Gastrocnemius medialis (tissue), 4 donors: ENCODE results near the gene RGP1. TPM values are rescaled to one million over a fixed set of nuclear protein-coding genes. Genes with fewer than 3 reads are reported as not detected.
A peak's percentile ranks its signal among the peaks of the same experiment; 100 is the strongest.

Experiments used
- ATAC-seq, 2 donors: fragments of 150-250 bp; one replicate each; pipeline ENCODE4 v1.9.1; 2016
- DNase-seq, 2 donors: peaks; one replicate each; pipeline ENCODE4 v3.0.0-alpha.2; 2019
- H3K27ac ChIP-seq, 4 donors: fragments of 200-600 bp; sonication (generic); 1 replicate in 1 of 4; 2 replicates in 3 of 4; pipeline ENCODE4 v1.5.1; 2016 to 2018; ENCODE audit warnings: mild to moderate bottlenecking in 2 of 4, moderate library complexity in 1 of 4
- H3K27me3 ChIP-seq, 3 donors: fragments of 200-600 bp; sonication (generic) in 2 of 3; 1 replicate in 1 of 3; 2 replicates in 2 of 3; pipeline versions ENCODE4 v1.5.1 to v1.6.0; 2016 to 2019; ENCODE audit warnings: mild to moderate bottlenecking in 1 of 3, moderate library complexity in 1 of 3
- H3K36me3 ChIP-seq, 2 donors: fragments of 200-600 bp; sonication (generic) in 1 of 2; one replicate each; pipeline ENCODE4 v1.5.1; 2017 to 2018
- H3K4me1 ChIP-seq, 2 donors: fragments of 200-600 bp; sonication (generic) in 1 of 2; one replicate each; pipeline ENCODE4 v1.5.1; 2016 to 2017; ENCODE audit warnings: mild to moderate bottlenecking in 2 of 2
- H3K4me3 ChIP-seq, 4 donors: fragments of 200-600 bp; sonication (generic) in 3 of 4; 1 replicate in 1 of 4; 2 replicates in 3 of 4; pipeline ENCODE4 v1.5.1; 2016 to 2019; ENCODE audit warnings: mild to moderate bottlenecking in 2 of 4
- H3K9me3 ChIP-seq, 3 donors: fragments of 200-600 bp; sonication (generic) in 2 of 3; 1 replicate in 1 of 3; 2 replicates in 2 of 3; pipeline ENCODE4 v1.5.1; 2016 to 2019
- CTCF ChIP-seq, 5 experiments: fragments of 450-650 bp in 3 of 5; fragments of 200-600 bp in 2 of 5; sonication (generic) in 2 of 5; IDR thresholded peaks in 4 of 5; conservative IDR thresholded peaks in 1 of 5; 1 replicate in 4 of 5; 2 replicates in 1 of 5; pipeline ENCODE4 v1.5.1; 2016 to 2019; ENCODE audit warnings: antibody characterized with exemption in 5 of 5, mild to moderate bottlenecking in 3 of 5, moderate library complexity in 3 of 5
- POLR2A ChIP-seq, 2 donors: fragments of 450-650 bp; IDR thresholded peaks; one replicate each; pipeline ENCODE4 v1.6.1; 2017; ENCODE audit warnings: antibody characterized with exemption in 2 of 2, mild to moderate bottlenecking in 2 of 2, moderate library complexity in 2 of 2
- in situ Hi-C, 4 donors: fragments of 200-750 bp; cut with MboI; loops; one replicate each; pipeline versions ENCODE4 v1.15.0 to v1.8.0; 2017; ENCODE audit warnings: low sequenced_read_pairs in 4 of 4
- intact Hi-C: fragments of 100-400 bp; cut with DNase I; formaldehyde crosslinking; loops from one replicate; pipeline ENCODE4 v1.15.1; 2023; ENCODE audit warnings: low total_unique reads
- total RNA-seq, 4 donors: library from RNA; depleted of rRNA; stranded (reverse); fragments of >200 nt; gene quantifications; one replicate each; pipeline versions ENCODE4 v1.1.0 to v1.2.3, GENCODE V29; 2016

Gene RGP1
- total RNA-seq, 4 donors from 2014 or later: 22.0 to 41.1 (median 36.3) TPM

GRCh38 chr9:35790385-35791296 is 41.6 kb downstream of the RGP1 start:
- Histone ChIP-seq H3K9me3 (no peaks in the 10 kb centered on the region), H3K27me3 (no peaks in the 10 kb centered on the region), H3K4me3 (peak overlapping the region; percentile 67 to 73 (median 69)), H3K36me3 (no peaks in the 10 kb centered on the region), H3K27ac (peak overlapping the region; percentile 81 to 88 (median 84)), H3K4me1 (peaks cover 29 to 34% of the 10 kb centered on the region in 2 donors)
- in situ Hi-C loops: loop anchor here in 2 of 4 donors (5.0 to 10.0 kb wide), 2 partner anchors 84 to 92 kb away; partner anchors contain the start of gene OR13J1 (in 1 of the 2)
- DNase-seq (peak; percentile 63 to 71), ATAC-seq (peak; percentile 80 to 84)
- TF ChIP-seq CTCF (IDR thresholded peaks at IDR 0.05 in 4 of 5, conservative IDR thresholded peaks at IDR 0.05 in 1 of 5) (peak; percentile 80 to 92 (median 85)), POLR2A (IDR thresholded peaks at IDR 0.05) (no peak)
- intact Hi-C loops: loop anchor here (1.0 kb wide), 3 partner anchors 22 to 92 kb away; partner anchors contain the start of gene SPAG8

- DNase-seq: peak in 1 of 2 donors; percentile 47
- no peak for TF ChIP-seq CTCF (IDR thresholded peaks at IDR 0.05 in 4 of 5, conservative IDR thresholded peaks at IDR 0.05 in 1 of 5)
- TF ChIP-seq POLR2A (IDR thresholded peaks at IDR 0.05): peak in 1 of 2 donors; percentile 38
- Histone ChIP-seq H3K27ac (peak within 1 kb of the TSS; percentile 81 to 88 (median 84)), H3K4me3 (peak within 1 kb of the TSS; percentile 67 to 73 (median 69)), H3K4me1 (peaks cover 29 to 34% of the 10 kb centered on the region in 2 donors), H3K27me3 (no peaks in the 10 kb centered on the region), H3K36me3 (no peaks in the 10 kb centered on the region), H3K9me3 (no peaks in the 10 kb centered on the region)
- intact Hi-C loops (loop anchor here (1.0 kb wide), 1 partner anchor 21 kb away; the partner anchor contains the start of gene SPAG8), in situ Hi-C loops (loop anchor here in 2 of 4 donors (5.0 to 10.0 kb wide), 2 partner anchors 83 to 91 kb away; partner anchors contain the start of gene OR13J1 (in 1 of the 2))
- ATAC-seq: peak; percentile 57 to 64
Observed at GRCh38 chr9:35791297-35791921, 42.3 kb downstream of the RGP1 start, which contains the start of gene NPR2. Gene NPR2, plus strand, starts transcription at chr9:35791591. Its CDS starts 818 bp downstream, at chr9:35792409.

- no peaks in the 10 kb centered on the region for H3K36me3 ChIP-seq
- peaks cover 29 to 34% of the 10 kb centered on the region in 2 donors for H3K4me1 ChIP-seq
- in situ Hi-C loops (loop anchor here in 2 of 4 donors (5.0 to 10.0 kb wide), 2 partner anchors 83 to 90 kb away; partner anchors contain the start of gene OR13J1 (in 1 of the 2)), intact Hi-C loops (no loop called here)
- TF ChIP-seq CTCF (IDR thresholded peaks at IDR 0.05 in 4 of 5, conservative IDR thresholded peaks at IDR 0.05 in 1 of 5) (no peak), POLR2A (IDR thresholded peaks at IDR 0.05) (no peak)
- no peaks in the 10 kb centered on the region for H3K27me3 ChIP-seq
- H3K9me3 ChIP-seq: no peaks in the 10 kb centered on the region
- DNase-seq (peak in 1 of 2 donors; percentile 31), ATAC-seq (no peak)
- peak overlapping the region; percentile 67 to 73 (median 69) for H3K4me3 ChIP-seq
- H3K27ac ChIP-seq: peak overlapping the region; percentile 81 to 88 (median 84)
Observed at GRCh38 chr9:35792024-35792813, 43.1 kb downstream of the RGP1 start.

GRCh38 chr9:35792826-35793225 is 43.7 kb downstream of the RGP1 start:
- Histone ChIP-seq H3K4me3 (peak overlapping the region in 3 of 4 donors; percentile 4 to 67 (median 16)), H3K9me3 (no peaks in the 10 kb centered on the region), H3K4me1 (peaks cover 29 to 34% of the 10 kb centered on the region in 2 donors), H3K36me3 (no peaks in the 10 kb centered on the region), H3K27me3 (no peaks in the 10 kb centered on the region), H3K27ac (peak overlapping the region; percentile 81 to 88 (median 84))
- TF ChIP-seq CTCF (IDR thresholded peaks at IDR 0.05 in 4 of 5, conservative IDR thresholded peaks at IDR 0.05 in 1 of 5) (no peak), POLR2A (IDR thresholded peaks at IDR 0.05) (no peak)
- in situ Hi-C loops: loop anchor here in 2 of 4 donors (5.0 to 10.0 kb wide), 2 partner anchors 82 to 89 kb away; partner anchors contain the start of gene OR13J1 (in 1 of the 2)
- DNase-seq (no peak), ATAC-seq (no peak)
- intact Hi-C loops: no loop called here
